Measurements from ENCODE around the gene PRRX2.
A peak's percentile ranks its signal among the peaks of the same experiment; 100 is the strongest.

Gene PRRX2

GRCh38 chr9:129713402-129713679 lies 47.9 kb downstream of the PRRX2 start:
- DNase-seq: no peak

- no peak for DNase-seq
These were observed 49.1 kb downstream of the PRRX2 start for GRCh38 chr9:129714511-129715061.

- no peak for DNase-seq
These were observed 50.6 kb downstream of the PRRX2 start for GRCh38 chr9:129716091-129716490.

GRCh38 chr9:129717991-129718390 lies 52.5 kb downstream of the PRRX2 start:
- no peak for DNase-seq

GRCh38 chr9:129718647-129719046 lies 53.2 kb downstream of the PRRX2 start:
- DNase-seq: no peak

GRCh38 chr9:129719135-129719534 lies 53.7 kb downstream of the PRRX2 start:
- no peak for DNase-seq

- DNase-seq: no peak
These were observed 54.9 kb downstream of the PRRX2 start for GRCh38 chr9:129720181-129720864.

- no peak for DNase-seq
These were observed 55.6 kb downstream of the PRRX2 start for GRCh38 chr9:129720865-129721545.

- DNase-seq: no peak
These were observed 57.5 kb downstream of the PRRX2 start for GRCh38 chr9:129722913-129723312.

- no peak for DNase-seq
These were observed 59.2 kb downstream of the PRRX2 start for GRCh38 chr9:129724456-129725190.

GRCh38 chr9:129725795-129726251 lies 60.4 kb downstream of the PRRX2 start:
- no peak for DNase-seq

- DNase-seq: peak; percentile 56
These were observed 61.1 kb downstream of the PRRX2 start for GRCh38 chr9:129726322-129727160.

- DNase-seq: no peak
These were observed 63.3 kb downstream of the PRRX2 start for GRCh38 chr9:129728744-129729143.

GRCh38 chr9:129731477-129732085 lies 66.1 kb downstream of the PRRX2 start:
- DNase-seq: no peak

GRCh38 chr9:129732100-129732499 lies 66.7 kb downstream of the PRRX2 start:
- DNase-seq: no peak

GRCh38 chr9:129732946-129733631 lies 67.6 kb downstream of the PRRX2 start:
- DNase-seq: no peak

- DNase-seq: no peak
These were observed 68.1 kb downstream of the PRRX2 start for GRCh38 chr9:129733632-129733953.

- DNase-seq: no peak
These were observed 70.1 kb downstream of the PRRX2 start for GRCh38 chr9:129735546-129735945.

GRCh38 chr9:129736334-129736733 lies 70.9 kb downstream of the PRRX2 start:
- DNase-seq: no peak

GRCh38 chr9:129737479-129738274 lies 72.2 kb downstream of the PRRX2 start:
- peak; percentile 83 for DNase-seq

GRCh38 chr9:129739432-129739831 lies 74.0 kb downstream of the PRRX2 start:
- no peak for DNase-seq
